Measurements from ENCODE around the gene FPR2. TPM values are rescaled to one million over a fixed set of nuclear protein-coding genes. Genes with fewer than 3 reads are reported as not detected.

Gene FPR2
- total and polyA plus RNA-seq, 9 of the 15 experiments (the other 6 are each of a cell fraction or from before 2014, with no cell fraction given): 0.03 to 0.15 (median 0.07) TPM; not detected in 6

DNA sequence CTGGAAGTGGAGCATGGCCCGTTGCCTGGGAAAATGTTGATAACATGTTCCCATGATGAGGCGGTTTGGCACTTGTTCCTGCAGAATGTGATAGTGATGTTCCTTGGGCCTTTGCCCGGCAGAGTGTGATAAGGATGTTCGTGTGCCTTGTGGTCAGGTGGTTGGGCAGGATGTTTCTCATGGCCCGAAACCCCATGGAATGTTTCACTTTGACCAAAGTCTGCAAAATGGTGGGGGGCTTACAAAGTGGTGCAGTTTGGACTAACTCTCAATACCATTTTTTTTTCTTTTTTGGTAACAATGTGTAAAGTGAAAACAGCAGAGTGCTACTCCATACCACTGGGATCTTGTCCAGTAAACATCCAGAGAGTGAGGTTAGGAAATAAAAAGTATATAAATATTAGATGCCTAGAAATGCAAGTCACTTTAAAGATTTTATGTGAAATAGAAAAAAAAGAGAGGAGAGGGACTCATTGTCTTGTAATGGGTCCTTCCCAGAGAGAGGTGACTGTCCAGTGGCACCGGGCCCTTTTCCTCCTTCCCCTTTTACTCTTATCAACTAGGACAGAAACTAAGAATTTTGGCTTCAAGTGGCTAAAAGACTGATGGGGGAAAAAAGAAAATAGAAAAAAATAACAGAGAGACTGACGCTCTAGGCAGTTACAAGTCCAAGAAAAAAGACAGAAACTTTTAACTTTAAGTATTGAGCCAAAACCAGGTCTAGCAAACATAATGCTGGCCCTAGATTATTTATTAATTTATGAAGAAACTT lies 39.7 kb downstream of the FPR2 start (continued):
- TF ChIP-seq TRIM24 (IDR thresholded peaks at IDR 0.05): peak; percentile 94
- TF ChIP-seq ZNF121 (CRISPR knock-in tag; conservative IDR thresholded peaks at IDR 0.05): no peak
- TF ChIP-seq, protein P1, sequence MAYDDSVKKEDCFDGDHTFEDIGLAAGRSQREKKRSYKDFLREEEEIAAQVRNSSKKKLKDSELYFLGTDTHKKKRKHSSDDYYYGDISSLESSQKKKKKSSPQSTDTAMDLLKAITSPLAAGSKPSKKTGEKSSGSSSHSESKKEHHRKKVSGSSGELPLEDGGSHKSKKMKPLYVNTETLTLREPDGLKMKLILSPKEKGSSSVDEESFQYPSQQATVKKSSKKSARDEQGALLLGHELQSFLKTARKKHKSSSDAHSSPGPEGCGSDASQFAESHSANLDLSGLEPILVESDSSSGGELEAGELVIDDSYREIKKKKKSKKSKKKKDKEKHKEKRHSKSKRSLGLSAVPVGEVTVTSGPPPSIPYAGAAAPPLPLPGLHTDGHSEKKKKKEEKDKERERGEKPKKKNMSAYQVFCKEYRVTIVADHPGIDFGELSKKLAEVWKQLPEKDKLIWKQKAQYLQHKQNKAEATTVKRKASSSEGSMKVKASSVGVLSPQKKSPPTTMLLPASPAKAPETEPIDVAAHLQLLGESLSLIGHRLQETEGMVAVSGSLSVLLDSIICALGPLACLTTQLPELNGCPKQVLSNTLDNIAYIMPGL (CRISPR knock-in tag; IDR thresholded peaks at IDR 0.05): no peak
- TF ChIP-seq, protein P2, sequence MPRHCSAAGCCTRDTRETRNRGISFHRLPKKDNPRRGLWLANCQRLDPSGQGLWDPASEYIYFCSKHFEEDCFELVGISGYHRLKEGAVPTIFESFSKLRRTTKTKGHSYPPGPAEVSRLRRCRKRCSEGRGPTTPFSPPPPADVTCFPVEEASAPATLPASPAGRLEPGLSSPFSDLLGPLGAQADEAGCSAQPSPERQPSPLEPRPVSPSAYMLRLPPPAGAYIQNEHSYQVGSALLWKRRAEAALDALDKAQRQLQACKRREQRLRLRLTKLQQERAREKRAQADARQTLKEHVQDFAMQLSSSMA (CRISPR knock-in tag; IDR thresholded peaks at IDR 0.05): no peak
- TF ChIP-seq, protein P3, sequence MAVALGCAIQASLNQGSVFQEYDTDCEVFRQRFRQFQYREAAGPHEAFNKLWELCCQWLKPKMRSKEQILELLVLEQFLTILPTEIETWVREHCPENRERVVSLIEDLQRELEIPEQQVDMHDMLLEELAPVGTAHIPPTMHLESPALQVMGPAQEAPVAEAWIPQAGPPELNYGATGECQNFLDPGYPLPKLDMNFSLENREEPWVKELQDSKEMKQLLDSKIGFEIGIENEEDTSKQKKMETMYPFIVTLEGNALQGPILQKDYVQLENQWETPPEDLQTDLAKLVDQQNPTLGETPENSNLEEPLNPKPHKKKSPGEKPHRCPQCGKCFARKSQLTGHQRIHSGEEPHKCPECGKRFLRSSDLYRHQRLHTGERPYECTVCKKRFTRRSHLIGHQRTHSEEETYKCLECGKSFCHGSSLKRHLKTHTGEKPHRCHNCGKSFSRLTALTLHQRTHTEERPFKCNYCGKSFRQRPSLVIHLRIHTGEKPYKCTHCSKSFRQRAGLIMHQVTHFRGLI (CRISPR knock-in tag; IDR thresholded peaks at IDR 0.05): peak; percentile 76
- TF ChIP-seq, protein P4, sequence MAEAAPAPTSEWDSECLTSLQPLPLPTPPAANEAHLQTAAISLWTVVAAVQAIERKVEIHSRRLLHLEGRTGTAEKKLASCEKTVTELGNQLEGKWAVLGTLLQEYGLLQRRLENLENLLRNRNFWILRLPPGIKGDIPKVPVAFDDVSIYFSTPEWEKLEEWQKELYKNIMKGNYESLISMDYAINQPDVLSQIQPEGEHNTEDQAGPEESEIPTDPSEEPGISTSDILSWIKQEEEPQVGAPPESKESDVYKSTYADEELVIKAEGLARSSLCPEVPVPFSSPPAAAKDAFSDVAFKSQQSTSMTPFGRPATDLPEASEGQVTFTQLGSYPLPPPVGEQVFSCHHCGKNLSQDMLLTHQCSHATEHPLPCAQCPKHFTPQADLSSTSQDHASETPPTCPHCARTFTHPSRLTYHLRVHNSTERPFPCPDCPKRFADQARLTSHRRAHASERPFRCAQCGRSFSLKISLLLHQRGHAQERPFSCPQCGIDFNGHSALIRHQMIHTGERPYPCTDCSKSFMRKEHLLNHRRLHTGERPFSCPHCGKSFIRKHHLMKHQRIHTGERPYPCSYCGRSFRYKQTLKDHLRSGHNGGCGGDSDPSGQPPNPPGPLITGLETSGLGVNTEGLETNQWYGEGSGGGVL (CRISPR knock-in tag; IDR thresholded peaks at IDR 0.05): no peak
- 0 out of 2 replicates have a peak, but pooled peaks have one; percentile 79 for TF ChIP-seq HSF4 (CRISPR knock-in tag; IDR thresholded peaks at IDR 0.05; ENCODE audit: borderline replicate concordance)
- no peak for TF ChIP-seq ARHGAP35 (IDR thresholded peaks at IDR 0.05; ENCODE audit: partially characterized antibody)
- TF ChIP-seq TEAD1 (CRISPR knock-in tag; IDR thresholded peaks at IDR 0.05): peak; percentile 89 to 95
- TF ChIP-seq COPS2 (conservative IDR thresholded peaks at IDR 0.05): no peak
- TF ChIP-seq ZNF41 (CRISPR knock-in tag; conservative IDR thresholded peaks at IDR 0.05): 0 out of 2 replicates have a peak, but pooled peaks have one; percentile 58
- TF ChIP-seq, protein P5, sequence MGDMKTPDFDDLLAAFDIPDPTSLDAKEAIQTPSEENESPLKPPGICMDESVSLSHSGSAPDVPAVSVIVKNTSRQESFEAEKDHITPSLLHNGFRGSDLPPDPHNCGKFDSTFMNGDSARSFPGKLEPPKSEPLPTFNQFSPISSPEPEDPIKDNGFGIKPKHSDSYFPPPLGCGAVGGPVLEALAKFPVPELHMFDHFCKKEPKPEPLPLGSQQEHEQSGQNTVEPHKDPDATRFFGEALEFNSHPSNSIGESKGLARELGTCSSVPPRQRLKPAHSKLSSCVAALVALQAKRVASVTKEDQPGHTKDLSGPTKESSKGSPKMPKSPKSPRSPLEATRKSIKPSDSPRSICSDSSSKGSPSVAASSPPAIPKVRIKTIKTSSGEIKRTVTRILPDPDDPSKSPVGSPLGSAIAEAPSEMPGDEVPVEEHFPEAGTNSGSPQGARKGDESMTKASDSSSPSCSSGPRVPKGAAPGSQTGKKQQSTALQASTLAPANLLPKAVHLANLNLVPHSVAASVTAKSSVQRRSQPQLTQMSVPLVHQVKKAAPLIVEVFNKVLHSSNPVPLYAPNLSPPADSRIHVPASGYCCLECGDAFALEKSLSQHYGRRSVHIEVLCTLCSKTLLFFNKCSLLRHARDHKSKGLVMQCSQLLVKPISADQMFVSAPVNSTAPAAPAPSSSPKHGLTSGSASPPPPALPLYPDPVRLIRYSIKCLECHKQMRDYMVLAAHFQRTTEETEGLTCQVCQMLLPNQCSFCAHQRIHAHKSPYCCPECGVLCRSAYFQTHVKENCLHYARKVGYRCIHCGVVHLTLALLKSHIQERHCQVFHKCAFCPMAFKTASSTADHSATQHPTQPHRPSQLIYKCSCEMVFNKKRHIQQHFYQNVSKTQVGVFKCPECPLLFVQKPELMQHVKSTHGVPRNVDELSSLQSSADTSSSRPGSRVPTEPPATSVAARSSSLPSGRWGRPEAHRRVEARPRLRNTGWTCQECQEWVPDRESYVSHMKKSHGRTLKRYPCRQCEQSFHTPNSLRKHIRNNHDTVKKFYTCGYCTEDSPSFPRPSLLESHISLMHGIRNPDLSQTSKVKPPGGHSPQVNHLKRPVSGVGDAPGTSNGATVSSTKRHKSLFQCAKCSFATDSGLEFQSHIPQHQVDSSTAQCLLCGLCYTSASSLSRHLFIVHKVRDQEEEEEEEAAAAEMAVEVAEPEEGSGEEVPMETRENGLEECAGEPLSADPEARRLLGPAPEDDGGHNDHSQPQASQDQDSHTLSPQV (IDR thresholded peaks at IDR 0.05): peak; percentile 96
- TF ChIP-seq BDP1 (IDR thresholded peaks at IDR 0.05; ENCODE audit: insufficient read depth, insufficient read length): no peak
- no peak for TF ChIP-seq EGR1 (conservative IDR thresholded peaks at IDR 0.05)
- no peak for TF ChIP-seq TFAM (CRISPR knock-in tag; conservative IDR thresholded peaks at IDR 0.05)
- TF ChIP-seq, protein P6, sequence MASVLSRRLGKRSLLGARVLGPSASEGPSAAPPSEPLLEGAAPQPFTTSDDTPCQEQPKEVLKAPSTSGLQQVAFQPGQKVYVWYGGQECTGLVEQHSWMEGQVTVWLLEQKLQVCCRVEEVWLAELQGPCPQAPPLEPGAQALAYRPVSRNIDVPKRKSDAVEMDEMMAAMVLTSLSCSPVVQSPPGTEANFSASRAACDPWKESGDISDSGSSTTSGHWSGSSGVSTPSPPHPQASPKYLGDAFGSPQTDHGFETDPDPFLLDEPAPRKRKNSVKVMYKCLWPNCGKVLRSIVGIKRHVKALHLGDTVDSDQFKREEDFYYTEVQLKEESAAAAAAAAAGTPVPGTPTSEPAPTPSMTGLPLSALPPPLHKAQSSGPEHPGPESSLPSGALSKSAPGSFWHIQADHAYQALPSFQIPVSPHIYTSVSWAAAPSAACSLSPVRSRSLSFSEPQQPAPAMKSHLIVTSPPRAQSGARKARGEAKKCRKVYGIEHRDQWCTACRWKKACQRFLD (CRISPR knock-in tag; IDR thresholded peaks at IDR 0.05): peak; percentile 97

Data from K562 (cell line).